ENCODE measurements around the gene TENM4.

The TENM4 gene

GRCh38 chr11:79440571-79441460 lies at the start of gene TENM4:
TSS of gene TENM4 (minus strand) at chr11:79441030. CDS start at chr11:79069944, 371,086 bp downstream.
- peak; percentile 88 for DNase-seq

DNA sequence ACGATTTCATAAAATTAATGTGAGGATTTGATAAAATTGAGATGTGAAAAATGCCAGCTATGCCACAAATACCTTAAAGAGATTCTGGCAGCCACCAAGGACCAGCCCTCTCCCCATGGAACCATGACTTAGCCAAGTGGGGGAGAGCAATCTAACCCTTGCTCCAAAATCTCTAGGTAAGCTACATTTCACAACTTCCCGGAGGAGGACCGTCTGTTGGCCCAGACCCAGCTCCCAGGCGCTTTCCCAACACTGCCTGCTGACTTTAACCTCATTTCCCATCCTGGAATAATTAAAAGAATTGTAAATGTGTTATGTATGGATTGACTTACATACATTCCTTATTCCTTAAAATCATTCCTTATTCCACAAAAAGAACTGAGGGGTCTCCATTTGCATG lies 47.5 kb upstream of the TENM4 start:
- no peak for DNase-seq

DNA sequence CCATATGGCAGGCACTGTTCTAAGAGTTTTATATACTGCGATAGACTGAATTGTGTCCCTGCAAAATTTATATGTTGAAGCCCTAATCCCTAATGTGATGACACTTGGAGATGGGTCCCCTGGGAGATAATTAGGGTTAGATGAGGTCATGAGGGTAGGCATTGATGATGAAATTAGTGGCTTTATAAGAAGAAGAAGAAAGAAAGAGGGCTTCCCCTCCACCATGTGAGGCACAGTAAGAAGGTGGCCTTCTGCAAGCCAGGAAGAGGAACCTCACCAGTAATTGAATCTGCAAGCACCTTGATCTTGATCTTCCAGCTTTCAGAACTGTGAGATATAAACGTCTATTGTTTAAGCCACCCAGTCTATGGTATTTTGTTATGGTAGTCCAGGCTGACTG lies 46.6 kb upstream of the TENM4 start:
- DNase-seq = no peak

GRCh38 chr11:79486242-79486984 lies 45.6 kb upstream of the TENM4 start:
- DNase-seq = no peak

DNA sequence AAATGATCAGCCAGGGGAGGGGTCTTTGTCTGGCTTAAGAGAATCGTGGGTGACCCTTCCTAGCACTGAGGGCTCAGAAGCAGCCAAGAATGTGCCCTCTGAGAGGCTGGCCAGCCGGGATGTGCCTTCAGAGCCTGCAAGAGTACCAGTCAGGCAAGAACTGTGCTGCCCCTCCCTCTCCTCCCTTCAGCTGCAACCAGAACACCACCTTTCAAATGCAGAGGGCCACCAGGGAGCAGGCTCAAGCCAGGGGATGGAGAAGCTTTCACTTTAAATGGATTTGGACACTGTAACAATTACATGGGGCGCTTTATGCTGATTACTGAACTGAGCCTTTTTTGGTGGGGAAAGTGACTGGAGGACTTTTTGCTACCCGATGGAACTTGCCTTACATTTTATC lies 44.9 kb upstream of the TENM4 start:
- no peak for DNase-seq

DNA sequence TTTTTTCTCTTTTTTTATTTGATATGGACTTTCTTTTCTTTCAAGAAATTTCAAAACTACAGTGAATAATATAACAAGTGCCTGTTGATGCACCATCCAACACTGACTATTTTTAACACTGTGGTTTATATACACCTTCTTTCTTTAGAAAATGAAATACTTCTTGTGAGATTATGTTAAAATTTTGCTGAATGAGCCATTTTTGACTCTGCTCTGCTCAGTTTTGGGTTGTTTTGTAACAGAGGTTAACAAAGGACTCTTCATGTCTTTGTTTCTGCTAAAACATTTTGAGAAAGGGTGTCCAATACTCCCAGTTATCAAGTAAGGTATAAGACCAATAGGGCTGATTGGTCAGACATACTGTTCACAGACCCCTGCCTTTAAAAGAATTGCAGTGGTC lies 44.0 kb upstream of the TENM4 start:
- DNase-seq = no peak

- DNase-seq = no peak
Observed at GRCh38 chr11:79482800-79483199, 42.0 kb upstream of the TENM4 start.

DNA sequence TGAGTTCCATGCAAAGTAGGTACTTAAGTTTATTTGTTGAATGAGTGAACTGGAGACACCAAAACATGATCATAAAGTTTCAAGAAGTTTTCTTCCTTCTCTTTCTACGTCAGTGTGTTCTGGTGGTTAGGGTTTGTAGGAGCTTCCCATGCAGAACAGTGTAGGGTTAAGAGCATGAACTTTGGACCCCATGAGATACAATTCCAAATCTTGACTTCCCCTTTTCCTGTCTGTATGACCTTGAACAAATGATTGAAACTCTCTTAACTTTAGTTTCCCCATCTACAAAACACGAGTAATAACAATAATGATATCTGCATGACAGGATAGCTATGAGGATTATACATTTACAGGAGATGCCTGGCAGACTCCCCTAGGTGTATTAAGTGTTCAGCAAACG lies 41.0 kb upstream of the TENM4 start:
- no peak for DNase-seq

GRCh38 chr11:79480864-79481263 lies 40.0 kb upstream of the TENM4 start:
- no peak for DNase-seq

- no peak for DNase-seq
Observed at GRCh38 chr11:79472819-79473529, 32.1 kb upstream of the TENM4 start.

GRCh38 chr11:79471071-79471844 lies 30.4 kb upstream of the TENM4 start:
- DNase-seq = no peak

DNA sequence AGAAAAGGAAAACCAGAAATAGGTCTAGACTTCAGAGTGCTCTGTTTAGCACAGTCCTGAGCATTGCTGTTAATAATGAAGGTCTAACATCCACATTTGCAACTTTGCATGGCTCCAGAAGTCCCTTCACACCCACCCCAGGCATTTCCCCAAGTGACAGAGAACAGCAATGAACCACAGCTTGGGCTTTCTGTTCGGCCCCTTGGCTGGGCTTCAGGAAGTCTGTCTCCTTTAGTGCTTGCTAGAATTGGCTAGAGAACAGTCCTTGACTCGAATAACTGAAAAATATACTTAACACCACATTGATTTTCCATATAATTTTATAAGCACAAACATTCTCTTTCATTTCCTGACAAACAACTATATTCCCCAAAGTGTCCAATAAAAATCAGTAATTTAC lies 29.3 kb upstream of the TENM4 start:
- DNase-seq = no peak

GRCh38 chr11:79467761-79468160 lies 26.9 kb upstream of the TENM4 start:
- no peak for DNase-seq

DNA sequence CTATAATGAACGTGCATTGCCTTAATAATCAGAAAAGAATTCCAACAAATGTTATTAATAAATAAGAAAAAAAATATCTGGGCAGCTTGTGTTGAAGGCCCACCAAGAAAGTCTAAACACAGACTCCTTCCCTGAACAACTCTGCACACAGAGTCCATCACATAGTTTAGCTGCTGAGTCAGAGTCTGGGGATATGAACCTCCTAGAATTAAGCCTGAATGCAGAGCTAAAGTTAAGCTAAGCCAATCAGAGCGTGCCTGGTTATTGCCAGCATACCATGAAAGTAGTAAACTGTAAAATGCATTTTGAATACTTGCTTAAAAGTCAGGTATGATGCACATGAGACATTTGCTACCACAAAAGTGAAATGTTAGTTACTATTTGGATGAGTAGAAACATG lies 25.6 kb upstream of the TENM4 start:
- DNase-seq = no peak

DNA sequence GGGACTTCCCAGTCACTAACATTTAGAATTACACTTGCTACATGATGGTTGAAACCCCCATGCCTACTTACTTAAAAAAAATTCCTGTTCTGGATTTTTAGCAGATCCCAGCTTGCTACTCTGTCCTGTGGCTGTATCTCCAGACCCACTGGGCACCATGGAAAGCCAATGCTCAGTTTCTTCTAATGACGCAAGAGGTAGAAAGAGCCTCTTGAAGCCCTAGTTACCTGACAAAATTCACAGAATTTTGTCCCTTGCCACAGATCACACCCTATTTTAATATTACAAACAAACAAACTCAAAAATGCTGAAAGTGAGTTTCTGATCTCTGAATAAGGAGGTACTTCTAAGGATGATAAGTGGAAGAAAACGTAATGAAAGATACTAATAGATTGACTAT lies 24.3 kb upstream of the TENM4 start:
- DNase-seq = no peak

DNA sequence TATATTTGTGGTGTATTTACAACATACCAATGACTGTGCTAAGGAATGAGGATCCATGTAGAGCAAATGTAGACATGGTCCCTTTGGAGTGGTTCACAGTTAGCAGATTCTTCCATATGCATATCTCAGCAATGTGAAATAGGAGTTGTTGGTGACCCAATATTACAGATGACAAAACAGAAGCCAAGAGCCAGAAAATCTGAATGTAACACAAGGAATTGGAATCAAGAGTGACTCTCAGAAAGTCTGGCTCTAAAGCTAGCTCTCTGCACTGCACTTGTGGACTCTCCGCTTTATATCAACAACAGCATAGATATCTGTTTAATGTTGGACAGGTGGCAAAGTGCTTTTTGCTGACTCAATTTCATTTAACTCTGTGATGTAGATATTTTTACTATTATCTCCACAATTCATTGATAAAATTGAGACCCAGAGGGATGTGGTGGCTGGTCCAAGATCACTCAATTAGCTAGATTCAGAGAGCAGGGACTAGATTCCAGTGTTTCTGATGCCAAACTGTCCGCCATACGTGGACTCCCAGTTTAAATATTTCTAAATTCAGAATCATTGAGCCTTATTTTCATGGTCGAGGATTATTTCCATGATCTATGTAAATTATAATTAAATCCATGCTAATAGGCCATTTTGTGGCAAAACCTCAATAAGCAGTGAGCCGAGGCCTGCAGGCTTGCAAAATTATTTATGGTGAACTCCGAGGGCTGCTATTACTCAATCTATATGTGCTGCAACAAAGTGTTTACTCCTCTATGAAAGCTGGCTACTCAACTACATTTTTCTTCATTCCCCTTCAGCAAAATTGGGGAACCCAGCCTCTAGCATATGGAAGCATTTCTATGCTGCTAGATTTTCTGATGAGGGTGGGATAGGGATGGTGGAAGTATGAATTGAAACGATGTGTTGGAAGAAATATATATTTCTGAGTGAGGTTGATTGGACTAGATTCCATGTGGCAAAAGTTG lies 21.1 kb upstream of the TENM4 start:
- no peak for DNase-seq

DNA sequence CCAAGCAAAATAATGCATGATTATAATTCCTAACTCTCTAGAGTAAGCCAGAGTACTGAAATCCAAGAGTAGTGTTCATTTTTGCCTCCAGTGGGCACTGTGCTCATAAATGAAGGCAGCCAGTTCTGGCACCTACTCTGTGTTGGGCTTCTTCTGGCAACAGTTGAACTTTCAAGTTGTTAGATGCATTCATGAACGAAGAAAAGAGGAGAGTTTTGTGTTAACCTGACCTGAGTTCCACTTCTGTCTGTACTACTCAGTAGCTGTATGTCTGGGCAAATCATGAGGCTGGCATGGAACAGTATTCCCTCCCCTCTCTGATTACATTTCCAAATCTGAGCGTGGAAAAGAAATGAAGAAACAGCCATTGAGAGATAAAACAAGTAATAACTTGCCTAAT lies 20.3 kb upstream of the TENM4 start:
- no peak for DNase-seq

DNA sequence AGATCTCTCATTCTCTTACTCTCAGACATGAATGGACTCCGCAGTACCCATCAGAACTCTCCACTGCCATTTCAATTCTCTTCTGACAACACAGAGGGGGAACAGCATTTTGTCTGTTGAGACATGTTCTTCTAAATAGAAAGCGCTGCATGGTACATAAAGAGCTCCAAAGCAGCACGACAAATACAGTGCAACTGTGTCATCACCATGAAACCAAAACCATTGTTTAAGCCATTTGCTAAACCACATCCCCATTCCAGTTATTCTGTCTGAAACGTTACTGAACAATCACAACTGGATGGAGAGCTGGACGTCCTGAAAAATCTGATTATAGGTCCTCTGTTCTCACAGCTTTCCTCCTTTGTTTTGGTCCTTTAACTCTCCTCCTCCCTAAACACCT lies 17.9 kb upstream of the TENM4 start:
- DNase-seq = no peak

GRCh38 chr11:79456501-79456900 lies 15.7 kb upstream of the TENM4 start:
- DNase-seq = no peak

DNA sequence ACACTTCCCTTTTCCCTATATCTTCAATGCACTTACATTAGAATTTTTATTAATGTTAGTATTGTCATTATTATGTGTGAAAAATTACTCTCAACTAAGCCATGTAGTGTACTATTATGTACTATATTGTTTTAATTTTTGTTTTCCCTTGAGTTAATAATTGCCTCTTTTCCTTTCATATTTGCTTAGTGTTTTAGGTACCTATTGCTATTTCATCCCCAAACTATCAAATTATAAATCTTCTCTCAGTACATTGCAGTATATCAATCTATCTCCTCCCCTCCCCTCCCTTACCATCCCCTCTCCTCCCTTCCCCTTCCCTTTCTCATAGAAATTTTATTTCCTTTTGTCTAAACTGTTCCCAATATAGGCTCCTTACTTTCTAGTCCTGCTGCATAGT lies 12.8 kb upstream of the TENM4 start:
- DNase-seq = no peak

DNA sequence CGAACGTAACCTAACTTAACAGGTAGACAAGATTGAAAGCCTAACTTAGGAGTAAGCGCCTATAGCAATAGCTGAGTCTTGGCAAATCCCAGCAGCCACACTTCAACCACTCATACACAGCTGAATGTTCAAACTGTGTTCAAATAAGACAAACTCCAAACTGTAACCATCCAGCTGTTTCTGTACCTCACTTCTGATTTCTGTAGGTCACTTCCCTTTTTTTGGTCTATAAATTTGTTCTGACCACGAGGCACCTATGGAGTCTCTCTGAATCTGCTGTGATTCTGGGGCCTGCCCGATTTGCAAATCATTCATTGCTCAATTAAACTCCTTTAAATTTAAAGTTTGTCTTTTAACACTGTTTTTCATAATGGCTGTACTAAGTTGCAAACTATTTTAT lies 8.2 kb upstream of the TENM4 start:
- DNase-seq = no peak
